Body of pancreas (tissue), 4 donors: ENCODE measurements around the gene POLRMT.

Experiments used
- CTCF ChIP-seq, 7 experiments: fragments of 450-650 bp in 4 of 7; fragments of 200-600 bp in 3 of 7; sonication (generic) in 3 of 7; IDR thresholded peaks; one replicate each; pipeline ENCODE4 v1.5.1; 2016 to 2019; ENCODE audit warnings: antibody characterized with exemption in 7 of 7
- POLR2A ChIP-seq, 3 donors: fragments of 450-650 bp; IDR thresholded peaks; one replicate each; pipeline ENCODE4 v1.6.1; 2016; ENCODE audit warnings: antibody characterized with exemption in 3 of 3, mild to moderate bottlenecking in 2 of 3

GRCh38 chr19:633068-633785, at the start of gene POLRMT:
- peak in 5 of 7 experiments; percentile 9 to 53 (median 32) for TF ChIP-seq CTCF (IDR thresholded peaks at IDR 0.05)
- TF ChIP-seq POLR2A (IDR thresholded peaks at IDR 0.05) = peak in 2 of 3 donors; percentile 29 to 46
